Inflammatory macrophage treated with lipopolysaccharide for 4 hours (primary cell): ENCODE results near the gene TTC38.

Experiments
- DNase-seq: peaks from one replicate; pipeline ENCODE4 v3.0.0-alpha.2; 2020

TTC38 gene

DNA sequence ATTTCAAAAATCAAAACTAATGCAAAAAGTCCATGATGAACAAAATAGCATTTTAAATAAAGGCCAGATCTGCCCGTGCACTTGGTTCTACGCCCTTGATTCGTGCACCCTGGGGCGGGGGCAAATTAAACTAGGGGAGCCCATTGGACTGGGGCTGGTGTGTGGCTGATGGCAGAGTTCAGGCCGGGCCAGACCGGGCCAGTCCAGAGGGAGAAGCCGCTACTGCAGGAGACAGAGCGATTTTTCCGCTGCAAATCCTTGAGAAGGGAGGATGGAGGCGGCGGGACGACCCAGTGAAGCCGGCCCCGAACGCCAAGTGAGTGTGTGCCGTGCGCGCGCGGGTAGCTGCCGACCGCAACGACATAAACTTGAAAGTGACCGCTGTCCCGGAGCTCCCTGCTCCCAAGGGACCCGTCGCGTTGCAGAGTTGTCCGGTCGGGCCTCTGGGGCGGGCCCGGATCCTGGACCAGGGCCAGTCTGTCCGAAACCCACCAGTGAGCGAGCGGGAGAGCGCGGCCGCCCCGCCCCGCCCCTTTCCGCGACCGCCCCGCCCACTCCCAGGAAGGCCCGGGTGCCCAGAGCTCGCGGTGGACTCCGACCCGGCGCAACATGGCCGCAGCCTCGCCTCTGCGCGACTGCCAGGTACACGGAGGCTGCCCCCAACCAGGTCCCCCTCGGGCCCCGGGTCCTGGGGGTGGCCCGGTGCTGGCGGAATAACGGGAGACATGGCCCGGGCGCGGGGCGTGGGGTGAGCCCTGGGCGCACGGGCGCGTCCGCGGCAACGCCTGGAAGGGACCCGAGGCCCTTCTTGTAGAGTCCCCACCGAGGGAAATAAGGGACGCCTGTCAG lies at the start of gene TTC38:
Gene TTC38 (plus strand): TSS at position 578 of the 849 bp plus-strand sequence. CDS start 32 bp downstream, at position 610.
- DNase-seq, result peak; percentile 82

DNA sequence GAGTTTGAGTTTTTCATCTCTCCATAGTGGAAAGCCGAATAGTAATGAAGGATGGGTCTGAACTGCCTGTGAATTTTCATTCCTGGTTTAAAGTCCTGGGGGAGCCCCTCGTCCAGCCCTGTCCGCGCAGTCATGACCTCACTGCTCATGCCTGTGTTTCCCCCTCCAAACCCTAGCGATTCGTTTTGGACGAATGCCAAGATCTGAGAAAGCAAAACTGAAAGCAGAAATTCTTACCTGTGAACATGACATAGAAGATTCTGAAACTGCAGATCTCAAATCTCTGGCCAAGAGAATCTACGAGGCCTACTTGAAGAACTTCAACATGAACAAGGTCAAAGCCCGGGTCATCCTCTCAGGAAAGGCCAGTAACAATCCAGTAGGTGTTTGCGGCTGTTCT lies 48.2 kb upstream of the TTC38 start:
- DNase-seq, result no peak

DNA sequence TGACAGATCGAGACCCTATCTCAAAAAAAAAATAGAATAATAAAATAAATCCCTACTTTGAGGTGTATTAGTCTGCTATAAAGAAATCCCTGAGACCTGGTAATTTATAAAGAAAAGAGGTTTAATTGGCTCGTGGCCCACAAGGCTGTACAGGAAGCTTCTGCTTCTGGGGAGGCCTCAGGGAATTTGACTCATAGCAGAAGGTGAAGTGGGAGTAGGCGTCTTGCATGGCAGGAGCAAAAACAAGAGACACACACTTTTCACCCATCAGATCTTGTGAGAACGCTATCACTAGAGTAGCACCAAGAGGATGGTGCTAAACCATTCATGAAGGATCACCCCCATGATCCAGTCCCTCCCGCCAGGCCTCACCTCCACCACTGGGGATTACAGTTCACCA lies 46.9 kb upstream of the TTC38 start:
- no peak for DNase-seq

DNA sequence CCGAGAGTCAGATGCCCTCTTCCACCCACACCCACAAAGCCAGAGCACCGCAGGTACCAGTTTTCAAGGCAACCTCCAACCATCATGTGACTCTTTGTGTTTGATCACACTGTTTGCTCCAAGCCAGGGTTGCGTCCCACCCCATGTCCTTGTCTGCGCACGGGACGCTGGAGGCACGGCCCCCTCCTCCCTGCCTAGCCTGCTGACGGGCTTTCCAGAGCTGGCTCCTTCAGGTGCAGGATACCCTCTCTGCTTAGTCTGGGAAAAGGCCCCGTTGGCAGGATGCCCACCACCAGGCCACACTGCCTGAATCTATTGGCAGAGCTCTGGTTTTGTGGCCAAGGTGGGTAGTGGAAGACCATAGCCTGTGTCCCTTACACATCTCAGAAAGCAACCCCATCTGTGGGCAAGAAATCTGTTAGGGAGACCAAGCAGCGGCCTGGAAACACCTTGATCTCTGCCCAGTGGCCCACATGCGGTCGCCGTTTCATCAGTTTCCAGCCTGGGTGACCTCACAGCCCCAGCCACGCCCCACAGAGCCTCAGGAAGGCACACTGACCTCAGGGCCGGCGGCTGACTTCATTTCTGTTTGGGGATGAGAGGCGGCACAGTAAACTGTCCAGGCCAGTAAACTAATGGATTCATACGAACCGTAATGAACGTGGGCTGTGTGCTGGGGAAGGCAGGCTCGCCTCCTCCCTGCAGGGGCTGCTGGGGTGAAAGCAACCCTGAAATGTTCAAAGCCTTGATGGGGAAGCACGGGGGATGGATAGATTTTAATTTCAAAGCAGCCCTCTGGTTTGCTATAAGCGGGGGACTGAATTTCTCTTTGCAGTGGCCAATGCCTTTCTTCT lies 43.5 kb upstream of the TTC38 start:
- no peak for DNase-seq

DNA sequence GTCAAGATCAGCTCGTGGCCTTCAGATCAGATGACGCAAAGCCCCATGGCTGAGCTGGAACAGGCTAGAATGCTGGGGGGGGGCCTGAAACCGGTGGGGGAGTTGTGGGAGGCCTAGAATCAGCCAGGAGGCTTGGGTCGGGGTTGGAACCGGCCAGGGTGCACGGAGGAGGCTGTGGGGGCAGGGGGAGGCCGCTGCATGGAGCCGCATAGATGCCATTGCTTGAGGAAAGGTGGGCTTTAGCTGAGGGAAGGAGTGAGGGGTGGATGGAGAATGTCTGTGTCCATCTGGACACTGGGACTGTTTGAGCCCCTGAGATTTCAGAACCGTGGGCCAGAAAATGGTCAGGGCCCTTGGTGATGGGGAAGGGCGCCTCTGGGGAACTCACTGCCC lies 42.9 kb upstream of the TTC38 start:
- no peak for DNase-seq

DNA sequence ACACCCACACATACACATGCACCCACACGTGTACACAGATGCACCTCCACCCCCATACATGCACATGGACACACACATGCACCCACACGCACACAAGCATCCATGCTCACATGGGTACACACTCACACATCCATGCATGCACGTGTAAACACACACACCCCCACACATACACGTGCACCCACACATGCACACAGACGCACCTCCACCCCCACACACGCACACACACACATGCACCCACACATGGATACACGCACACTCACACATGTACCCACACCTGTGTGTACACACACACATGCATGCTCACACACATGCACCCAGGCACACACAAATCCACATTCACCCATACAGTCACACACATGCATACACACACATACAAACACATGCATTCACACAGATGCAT lies 42.2 kb upstream of the TTC38 start:
- no peak for DNase-seq

DNA sequence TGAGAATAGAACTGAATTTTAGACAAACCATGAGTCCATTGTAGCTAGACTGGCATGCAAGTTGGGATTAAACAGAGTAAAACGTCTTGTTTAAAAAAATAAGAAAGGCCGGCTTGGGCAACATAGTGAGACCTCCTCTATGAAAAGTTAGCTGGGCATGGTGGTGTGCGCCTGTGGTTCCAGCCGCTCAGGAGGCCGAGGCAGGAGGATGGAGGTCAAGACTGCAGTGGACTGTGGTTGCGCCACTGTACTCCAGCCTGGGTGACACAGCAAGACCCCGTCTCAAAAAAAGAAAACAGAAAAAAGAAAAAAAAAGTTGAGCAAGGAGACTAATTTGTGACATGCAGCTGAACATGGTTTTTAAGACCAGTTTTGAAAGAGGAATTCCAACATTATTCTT lies 41.2 kb upstream of the TTC38 start:
- DNase-seq, result no peak

DNA sequence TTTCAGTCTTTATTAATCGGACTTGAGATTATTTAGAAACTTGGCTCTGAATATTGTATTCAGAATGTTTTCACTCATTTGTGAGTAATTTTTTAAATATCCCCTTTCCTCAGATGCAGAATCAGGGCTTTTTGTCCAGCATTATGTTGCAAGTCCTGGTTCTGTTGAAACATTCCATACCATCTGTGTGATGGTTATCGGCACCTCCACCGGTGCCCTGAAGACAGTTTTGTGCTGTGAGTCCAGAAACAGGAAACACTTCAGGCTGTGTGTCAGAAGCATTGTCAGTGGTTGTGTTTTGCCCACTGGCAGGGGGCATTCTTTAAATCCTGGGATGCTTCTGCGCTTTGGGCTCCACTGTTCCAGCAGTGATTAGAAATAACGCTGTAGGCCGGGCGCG lies 38.1 kb upstream of the TTC38 start:
- DNase-seq, result no peak

DNA sequence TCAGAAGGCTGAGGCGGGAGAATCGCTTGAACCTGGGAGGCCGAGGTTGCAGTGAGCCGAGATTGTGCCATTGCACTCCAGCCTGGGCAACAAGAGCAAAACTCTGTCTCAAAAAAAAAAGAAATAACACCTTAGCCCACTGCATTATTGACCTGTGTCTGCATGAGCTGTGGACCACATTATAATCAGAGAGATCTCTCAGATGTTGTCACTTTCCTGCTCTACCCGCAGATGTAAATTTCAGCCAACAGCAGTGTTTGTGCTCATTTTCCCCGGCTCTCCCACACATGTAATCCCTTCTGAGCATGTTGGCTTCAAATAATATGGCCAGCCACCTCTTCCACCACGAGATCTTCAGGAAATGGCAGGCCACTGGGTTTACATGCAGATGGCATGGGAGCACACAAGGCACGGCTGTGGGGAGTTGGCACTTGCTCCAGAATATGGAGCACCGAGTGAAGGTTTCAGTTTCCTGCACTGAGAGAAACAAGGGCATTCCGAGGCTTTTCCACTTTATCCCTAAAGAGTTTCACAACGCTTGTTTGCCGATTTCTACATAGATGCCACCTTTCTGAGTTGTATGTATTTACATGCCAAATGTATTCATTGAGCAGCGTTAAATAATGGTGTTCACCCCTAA lies 37.4 kb upstream of the TTC38 start:
- no peak for DNase-seq

DNA sequence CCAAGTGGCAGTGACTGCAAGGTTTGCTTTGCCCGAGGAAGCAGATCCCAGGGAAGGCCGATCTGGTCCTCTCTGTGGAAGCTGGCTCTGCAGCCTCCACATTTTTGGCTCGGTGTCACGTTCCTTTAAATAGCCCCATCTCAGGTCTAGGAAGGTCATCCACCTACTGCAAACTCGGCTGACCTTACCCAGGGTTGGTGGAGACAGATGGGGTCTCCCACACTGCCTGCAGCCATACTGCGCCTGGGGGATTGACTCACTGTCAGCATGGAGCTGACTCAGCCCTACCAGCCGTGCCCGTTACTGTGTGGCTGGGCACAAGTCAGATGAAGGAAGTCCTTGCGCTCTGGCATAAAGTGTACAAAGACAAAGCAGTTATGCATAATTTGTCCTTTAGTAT lies 34.6 kb upstream of the TTC38 start:
- peak; percentile 75 for DNase-seq

DNA sequence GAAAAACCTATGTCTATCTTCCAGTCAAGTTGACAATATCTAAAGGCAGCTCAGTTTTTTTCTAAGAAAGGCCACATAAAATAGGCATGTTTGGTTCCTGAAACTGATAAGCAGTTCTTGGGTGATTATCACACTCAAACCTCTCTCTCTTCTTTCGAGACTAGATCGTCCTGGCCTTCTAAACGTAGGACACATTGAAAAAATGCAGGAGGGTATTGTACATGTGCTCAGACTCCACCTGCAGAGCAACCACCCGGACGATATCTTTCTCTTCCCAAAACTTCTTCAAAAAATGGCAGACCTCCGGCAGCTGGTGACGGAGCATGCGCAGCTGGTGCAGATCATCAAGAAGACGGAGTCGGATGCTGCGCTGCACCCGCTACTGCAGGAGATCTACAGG lies 32.8 kb upstream of the TTC38 start:
- DNase-seq, result no peak

DNA sequence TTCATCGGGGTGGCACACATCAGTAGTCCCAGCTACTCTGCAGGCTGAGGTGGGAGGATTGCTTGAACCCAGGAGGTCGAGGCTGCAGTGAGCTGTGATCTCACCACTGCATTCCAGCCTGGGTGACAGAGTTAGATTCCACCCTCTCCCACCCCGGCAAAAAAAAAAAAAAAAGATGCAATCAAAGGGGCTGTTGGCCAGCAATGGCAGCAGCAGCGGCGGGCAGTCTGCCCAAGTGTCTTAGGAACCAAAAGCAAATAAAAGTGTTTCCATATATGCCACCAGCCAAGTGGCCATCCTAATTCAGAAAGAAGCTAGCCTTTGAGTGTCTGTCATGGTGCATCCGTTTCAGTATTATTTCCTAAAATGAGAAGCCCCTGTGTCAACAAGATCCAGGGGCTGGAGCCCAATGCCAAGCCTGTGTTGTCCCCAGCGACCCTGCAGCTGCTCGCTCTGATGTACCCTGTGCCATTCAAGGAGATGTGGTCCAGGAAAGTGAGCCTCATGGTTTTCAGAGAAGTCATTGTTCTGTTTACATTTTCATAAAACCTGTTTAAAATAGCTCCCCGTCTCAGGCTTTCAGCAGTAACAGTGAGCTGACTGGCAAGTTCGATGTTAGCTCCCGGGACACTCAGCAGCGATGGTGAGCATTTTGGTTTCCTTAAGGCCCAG lies 30.2 kb upstream of the TTC38 start:
- DNase-seq, result no peak

DNA sequence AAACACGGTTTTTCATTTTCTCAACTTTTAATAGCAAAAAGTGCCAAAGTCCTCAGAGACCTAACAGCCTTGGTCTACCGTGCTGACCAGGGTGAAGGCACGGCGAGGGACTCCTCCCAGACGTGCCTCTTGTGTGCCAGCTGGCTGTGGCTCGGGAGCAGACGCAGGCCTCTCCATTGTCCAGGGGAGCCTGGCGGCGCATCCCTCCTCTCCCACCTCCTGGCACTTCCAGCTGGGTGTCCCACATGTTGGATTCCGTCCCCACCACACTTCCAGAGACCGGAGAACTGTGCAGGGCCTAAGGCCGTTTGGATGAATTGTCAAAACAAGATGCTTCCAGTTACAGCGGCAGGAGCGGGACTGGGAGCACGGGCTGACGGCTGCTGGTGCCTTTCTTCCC lies 29.3 kb upstream of the TTC38 start:
- no peak for DNase-seq

DNA sequence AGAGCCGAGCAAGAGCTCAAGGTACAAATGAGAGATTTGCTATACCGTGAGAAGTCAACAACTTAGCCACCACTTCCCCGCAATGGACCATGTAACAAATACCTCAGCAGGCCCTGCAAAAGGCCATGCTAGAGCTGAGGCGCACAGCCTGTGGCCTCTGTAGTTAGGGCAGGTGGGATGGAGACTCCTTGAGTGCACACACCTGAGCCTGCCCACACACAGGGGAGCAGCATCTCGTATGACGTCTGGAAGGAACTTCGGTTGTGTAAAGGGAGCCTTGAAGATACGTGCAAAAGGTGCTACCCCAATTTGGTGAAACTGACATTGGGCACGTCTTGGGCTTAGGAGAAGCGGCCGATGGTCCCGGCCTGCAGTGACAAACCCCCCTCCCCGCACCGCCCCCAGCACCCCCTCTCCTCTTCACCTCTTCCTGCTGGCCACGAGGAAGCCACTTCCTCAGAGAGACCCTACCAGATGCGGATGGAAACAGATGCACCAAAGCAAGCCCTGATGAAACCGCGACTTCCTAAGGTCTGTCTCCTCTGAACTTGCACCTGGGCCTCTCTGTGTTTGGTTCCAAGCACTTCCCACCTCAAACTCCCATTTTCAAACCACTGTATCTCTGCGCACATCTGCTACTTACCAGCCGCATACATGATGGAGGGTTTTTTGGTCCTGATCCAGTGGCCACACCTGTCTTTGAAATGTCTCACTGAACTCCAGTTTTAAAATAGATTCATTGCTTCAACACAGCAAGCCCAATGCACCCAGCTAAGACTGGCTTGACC lies 28.4 kb upstream of the TTC38 start:
- DNase-seq, result no peak

DNA sequence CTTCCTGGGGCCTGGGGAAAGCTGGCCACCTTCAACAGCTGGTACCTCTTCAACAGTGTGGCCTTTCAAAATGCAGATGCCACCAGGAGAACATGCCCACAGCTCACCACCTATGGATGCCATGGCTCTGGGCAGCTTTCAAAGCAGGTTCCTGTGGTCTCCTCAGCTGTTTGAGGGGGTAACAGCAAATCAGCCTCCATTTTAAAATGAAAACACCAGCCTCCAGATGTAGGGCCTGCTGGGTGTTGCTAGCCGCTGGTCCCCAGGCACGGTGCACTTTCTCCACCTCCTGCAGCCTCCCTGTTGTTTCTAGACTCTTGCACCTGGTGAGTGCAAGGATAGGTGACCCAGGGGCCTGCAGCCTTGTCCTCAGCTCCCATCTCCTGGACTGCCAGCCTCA lies 27.7 kb upstream of the TTC38 start:
- DNase-seq, result no peak

DNA sequence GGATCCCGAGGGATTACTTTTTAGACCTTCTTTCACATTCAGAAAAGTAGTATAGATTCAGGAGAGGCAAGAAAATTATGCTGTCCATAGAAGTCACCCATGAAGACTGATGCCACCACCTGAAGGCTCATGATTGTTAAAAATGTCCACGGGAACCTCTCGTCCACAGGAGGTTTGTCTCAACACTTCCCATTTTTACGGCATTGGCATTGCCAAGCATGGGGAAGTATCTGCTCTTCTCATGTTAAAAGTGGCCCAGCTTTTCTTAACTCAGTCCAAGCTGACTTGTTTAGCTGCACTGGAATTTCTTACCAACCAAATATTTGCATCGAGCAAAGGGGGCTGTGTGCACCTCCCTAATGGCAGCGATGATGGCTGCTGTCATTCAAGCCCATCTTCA lies 27.3 kb upstream of the TTC38 start:
- DNase-seq, result peak; percentile 18

DNA sequence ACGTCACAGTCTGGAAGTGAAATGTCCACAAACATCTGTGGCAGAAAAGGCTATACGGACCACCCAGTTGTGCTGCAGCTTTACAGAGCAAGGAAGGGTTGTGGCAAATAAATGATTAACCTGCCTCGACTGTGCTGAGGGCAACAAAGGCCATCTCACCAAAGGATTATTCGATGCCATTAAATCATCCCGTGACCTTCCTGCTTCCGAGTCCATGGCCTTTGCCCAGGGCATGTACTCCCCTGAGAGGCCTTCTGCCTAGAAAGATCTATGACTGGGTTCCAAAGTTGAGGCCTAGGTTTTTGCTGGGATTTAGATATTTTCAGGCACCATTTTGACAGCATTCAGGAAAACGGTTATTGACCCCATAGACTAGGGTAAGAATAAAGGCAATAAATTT lies 26.9 kb upstream of the TTC38 start:
- no peak for DNase-seq

DNA sequence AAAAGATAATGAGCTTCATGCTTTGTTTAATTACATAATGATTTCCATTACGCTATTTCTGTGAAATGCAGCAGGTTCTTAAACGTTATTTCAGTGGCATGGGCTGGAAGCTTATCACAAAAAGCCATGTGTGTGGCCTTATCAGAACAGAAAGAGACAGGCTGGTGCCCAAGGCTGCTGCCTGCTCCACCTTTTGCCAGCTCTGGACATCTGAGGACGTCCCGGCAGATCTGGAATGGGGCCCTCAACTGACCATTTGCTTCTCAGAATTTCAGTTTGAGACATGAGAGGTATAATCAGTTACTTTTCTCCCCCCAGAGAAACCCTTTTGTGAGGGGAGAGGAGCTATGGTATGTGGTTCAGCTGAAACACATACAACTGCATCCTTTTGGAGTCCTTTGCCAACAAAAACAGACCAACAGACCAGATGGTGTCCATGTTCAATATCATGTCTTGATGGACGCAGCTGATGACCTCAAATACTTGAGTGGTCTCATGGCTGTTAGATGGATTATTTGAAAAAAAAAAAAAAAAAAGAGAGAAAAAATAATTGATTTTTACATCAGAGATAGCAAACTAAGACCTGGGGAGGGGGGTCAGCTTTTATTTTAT lies 26.3 kb upstream of the TTC38 start:
- DNase-seq, result no peak

DNA sequence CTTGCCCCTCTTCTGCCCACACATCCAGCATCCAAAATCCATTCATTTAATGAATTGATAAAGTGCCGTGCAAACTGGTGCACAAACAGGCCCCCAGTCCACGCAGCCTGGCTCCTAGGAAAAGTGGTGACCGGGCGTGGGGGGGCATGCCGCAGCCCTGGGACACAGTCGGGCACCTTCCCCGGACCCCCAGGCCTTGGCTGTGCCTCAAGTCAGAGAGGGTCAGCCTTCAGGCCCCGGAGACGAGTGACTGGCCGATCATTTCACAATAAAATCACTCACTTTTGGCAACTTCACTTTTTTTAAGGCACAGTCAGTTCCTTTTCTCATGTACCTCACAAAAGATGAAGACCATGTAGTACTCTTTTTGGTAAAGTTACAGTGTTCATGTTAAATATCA lies 25.7 kb upstream of the TTC38 start:
- DNase-seq, result peak; percentile 27

DNA sequence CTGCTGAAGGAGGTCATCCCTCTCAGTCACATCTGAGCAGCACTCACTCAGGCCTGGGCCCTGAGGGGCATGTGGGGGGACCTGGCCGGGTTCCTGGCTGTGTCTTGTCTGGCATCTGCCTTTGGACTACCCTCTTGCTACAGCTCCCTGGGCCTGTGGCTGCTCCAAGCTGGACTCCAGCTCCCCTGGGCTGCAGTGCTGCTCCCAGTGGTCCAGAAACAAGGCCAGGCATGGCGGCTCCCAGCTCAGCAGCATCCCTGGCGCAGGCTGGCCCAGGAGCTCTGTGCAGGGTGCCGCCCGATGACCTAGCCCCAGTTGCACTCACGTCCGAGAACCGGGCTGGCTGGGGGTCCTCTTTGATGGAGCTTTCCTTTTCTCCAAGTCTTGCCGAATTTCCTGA lies 23.0 kb upstream of the TTC38 start:
- DNase-seq, result no peak

DNA sequence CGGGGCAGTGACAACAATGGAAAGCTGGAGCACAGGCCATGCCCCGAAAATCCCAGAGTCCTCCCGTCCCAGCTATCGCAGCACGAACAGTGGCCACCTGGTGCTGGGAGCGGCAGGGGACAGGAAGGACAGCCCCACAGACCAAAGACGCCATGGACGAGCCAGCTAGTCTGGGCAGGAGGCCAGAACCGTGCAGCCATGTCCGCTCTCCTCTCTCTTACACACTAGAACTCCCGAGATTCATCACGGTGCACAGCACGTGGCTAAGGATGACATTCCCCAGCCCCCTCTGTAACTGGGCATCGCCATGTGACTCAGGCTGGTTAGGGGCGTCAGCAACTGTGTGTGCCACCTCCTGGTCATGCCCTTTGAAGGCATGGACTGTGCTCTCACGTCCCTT lies 22.3 kb upstream of the TTC38 start:
- DNase-seq, result no peak

DNA sequence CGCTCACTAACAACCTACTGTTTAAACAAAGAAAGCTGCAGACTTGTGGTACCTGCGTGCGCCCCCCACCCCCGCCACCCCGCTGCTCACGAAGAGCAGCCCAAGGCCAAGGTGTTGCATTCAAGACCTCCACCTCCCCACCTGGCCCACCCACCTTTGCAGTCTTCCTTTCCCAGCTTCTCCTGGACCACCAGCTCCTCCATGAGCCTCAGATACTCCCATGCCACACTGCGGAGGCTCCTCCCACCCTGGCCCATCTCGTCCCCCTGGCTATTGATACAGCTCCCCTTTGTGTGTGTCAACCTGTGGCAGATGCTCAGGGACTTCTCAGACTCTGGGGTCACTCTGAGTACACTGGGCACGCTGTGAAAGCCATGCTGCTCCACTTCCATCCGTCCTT lies 21.6 kb upstream of the TTC38 start:
- no peak for DNase-seq
